Measurements from ENCODE around the gene TMEFF2. TPM values are rescaled to one million over a fixed set of nuclear protein-coding genes. Genes with fewer than 3 reads are reported as not detected.

The TMEFF2 gene
- total RNA-seq, 2 experiments from 2014 or later: not detected

- DNase-seq: no peak
- H3K9me3 Mint-ChIP-seq: no peaks in the 10 kb centered on the region
- CTCF ChIA-PET: interaction anchor here (1.2 to 3.9 kb wide), 2 partner anchors 593 to 605 kb away, joined by 4 to 101 read pairs; no protein-coding TSS in a partner anchor
- H3K4me1 Mint-ChIP-seq: peaks cover 15% of the 10 kb centered on the region
- H3K4me3 Mint-ChIP-seq: no peak overlapping the region
- POLR2A ChIA-PET: no interaction called here
- H3K27me3 Mint-ChIP-seq: peaks cover 7% of the 10 kb centered on the region
- no peaks in the 10 kb centered on the region for H3K36me3 Mint-ChIP-seq (ENCODE audit: low read depth)
- H3K27ac Mint-ChIP-seq: no peak overlapping the region
Observed at GRCh38 chr2:192159736-192160135, 35.0 kb downstream of the TMEFF2 start.

DNA sequence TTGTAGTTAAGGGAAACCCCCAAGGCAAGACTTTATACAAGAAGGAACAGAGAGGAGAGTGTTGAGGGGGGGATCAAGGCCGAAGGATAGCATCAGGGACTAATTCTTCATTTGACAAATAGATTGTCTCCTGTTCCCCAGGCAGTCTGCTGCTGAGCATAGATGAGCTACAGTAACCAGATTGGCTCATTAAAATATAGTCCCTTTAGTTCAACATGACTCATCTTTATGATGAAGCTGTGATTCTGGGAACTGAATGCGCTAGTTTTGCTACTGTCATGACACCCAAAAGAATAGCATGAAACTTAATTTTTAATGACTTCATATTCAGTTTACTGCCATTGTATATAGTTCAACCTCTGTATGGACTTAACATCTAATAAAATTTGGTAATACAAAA lies 35.5 kb downstream of the TMEFF2 start:
- no peaks in the 10 kb centered on the region for H3K36me3 Mint-ChIP-seq (ENCODE audit: low read depth)
- no peak overlapping the region for H3K4me3 Mint-ChIP-seq
- H3K27ac Mint-ChIP-seq: no peak overlapping the region
- POLR2A ChIA-PET: no interaction called here
- H3K27me3 Mint-ChIP-seq: peaks cover 7% of the 10 kb centered on the region
- CTCF ChIA-PET: interaction anchor here (1.2 kb wide), 1 partner anchor 592 kb away, joined by 4 read pairs; no protein-coding TSS in a partner anchor
- peaks cover 15% of the 10 kb centered on the region for H3K4me1 Mint-ChIP-seq
- H3K9me3 Mint-ChIP-seq: no peaks in the 10 kb centered on the region
- DNase-seq: no peak

DNA sequence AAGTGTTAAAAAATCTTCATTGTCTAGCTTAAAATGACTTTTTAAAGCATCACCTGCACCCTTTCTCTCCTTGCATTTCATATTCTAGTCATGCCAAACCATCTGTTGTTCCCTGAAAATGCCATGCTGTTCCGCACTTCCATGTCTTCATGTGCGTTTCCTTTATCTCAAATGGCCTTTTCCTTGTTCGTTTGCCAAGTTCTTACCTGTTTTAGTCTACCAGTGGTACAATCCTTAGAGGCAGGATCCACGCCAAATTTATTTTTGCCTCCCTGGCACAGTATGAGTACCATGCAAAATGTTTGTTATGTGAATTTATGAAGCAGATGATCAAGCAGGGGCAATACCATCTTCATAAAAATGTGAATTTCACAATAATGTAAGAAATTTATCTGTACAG lies 37.0 kb downstream of the TMEFF2 start:
- no peak for DNase-seq
- H3K9me3 Mint-ChIP-seq: no peaks in the 10 kb centered on the region
- peaks cover 15% of the 10 kb centered on the region for H3K4me1 Mint-ChIP-seq
- ChIA-PET CTCF (interaction anchor here (1.3 kb wide), 1 partner anchor 604 kb away, joined by 3 read pairs; no protein-coding TSS in a partner anchor), POLR2A (no interaction called here)
- H3K4me3 Mint-ChIP-seq: no peak overlapping the region
- H3K36me3 Mint-ChIP-seq (ENCODE audit: low read depth): no peaks in the 10 kb centered on the region
- peaks cover 8% of the 10 kb centered on the region for H3K27me3 Mint-ChIP-seq
- no peak overlapping the region for H3K27ac Mint-ChIP-seq

- H3K27ac Mint-ChIP-seq: no peak overlapping the region
- no peak overlapping the region for H3K4me3 Mint-ChIP-seq
- DNase-seq: no peak
- POLR2A ChIA-PET: no interaction called here
- no peaks in the 10 kb centered on the region for H3K9me3 Mint-ChIP-seq
- H3K4me1 Mint-ChIP-seq: peaks cover 1% of the 10 kb centered on the region
- CTCF ChIA-PET: interaction anchor here (1.5 kb wide), 1 partner anchor 15 kb away, joined by 3 read pairs; no protein-coding TSS in a partner anchor
- no peaks in the 10 kb centered on the region for H3K36me3 Mint-ChIP-seq (ENCODE audit: low read depth)
- peaks cover 8% of the 10 kb centered on the region for H3K27me3 Mint-ChIP-seq
Observed at GRCh38 chr2:192155511-192156118, 39.1 kb downstream of the TMEFF2 start.

DNA sequence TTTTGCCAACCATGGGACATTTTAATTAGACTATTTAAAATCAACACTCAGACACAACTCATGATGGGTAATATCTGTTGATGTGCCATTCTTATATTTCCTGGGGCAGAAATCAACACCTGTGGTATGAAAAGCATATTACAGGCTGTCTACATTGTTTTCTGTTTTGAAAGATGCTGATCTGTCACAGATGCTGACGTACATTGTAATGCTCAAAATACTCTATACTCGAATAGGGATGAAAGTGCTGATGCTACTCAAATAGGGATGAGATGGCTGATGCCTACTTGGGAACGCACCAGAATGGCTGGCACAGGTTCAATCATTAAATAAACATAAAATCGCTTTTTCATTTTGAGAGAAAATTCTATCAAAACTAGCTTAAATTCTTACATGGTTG lies 41.2 kb downstream of the TMEFF2 start:
- CTCF ChIA-PET: interaction anchor here (1.4 kb wide), 1 partner anchor 9 kb away, joined by 3 read pairs; no protein-coding TSS in a partner anchor
- Mint-ChIP-seq H3K4me1 (no peaks in the 10 kb centered on the region), H3K27me3 (peaks cover 8% of the 10 kb centered on the region), H3K27ac (no peak overlapping the region), H3K9me3 (no peaks in the 10 kb centered on the region), H3K36me3 (ENCODE audit: low read depth) (no peaks in the 10 kb centered on the region), H3K4me3 (no peak overlapping the region)
- DNase-seq: no peak
- POLR2A ChIA-PET: no interaction called here

GRCh38 chr2:192151853-192152252 lies 42.9 kb downstream of the TMEFF2 start:
- H3K27me3 Mint-ChIP-seq: peaks cover 7% of the 10 kb centered on the region
- ChIA-PET CTCF (no interaction called here), POLR2A (no interaction called here)
- H3K27ac Mint-ChIP-seq: no peak overlapping the region
- H3K4me1 Mint-ChIP-seq: no peaks in the 10 kb centered on the region
- DNase-seq: no peak
- H3K9me3 Mint-ChIP-seq: no peaks in the 10 kb centered on the region
- H3K4me3 Mint-ChIP-seq: no peak overlapping the region
- no peaks in the 10 kb centered on the region for H3K36me3 Mint-ChIP-seq (ENCODE audit: low read depth)

DNA sequence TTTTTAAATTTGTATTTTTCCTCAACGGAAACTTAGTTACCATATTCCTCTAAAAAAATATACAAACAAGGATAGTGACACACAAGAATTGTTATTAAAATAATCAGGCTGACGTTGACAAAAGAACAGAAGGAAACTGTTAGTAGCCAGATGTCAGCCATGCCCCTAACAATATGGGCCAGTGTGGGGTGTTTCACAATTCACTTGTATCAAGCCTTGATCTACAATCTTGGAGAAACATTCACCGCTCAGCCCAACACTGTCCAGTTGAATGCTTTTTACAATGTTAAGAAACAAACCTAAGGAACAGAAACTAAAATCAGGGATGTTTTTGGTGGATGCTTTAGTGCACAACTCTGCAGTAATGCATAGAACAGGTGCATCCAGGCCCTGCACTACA lies 44.6 kb downstream of the TMEFF2 start:
- H3K9me3 Mint-ChIP-seq: no peaks in the 10 kb centered on the region
- DNase-seq: no peak
- H3K27ac Mint-ChIP-seq: no peak overlapping the region
- CTCF ChIA-PET: no interaction called here
- no peak overlapping the region for H3K4me3 Mint-ChIP-seq
- no peaks in the 10 kb centered on the region for H3K4me1 Mint-ChIP-seq
- POLR2A ChIA-PET: no interaction called here
- no peaks in the 10 kb centered on the region for H3K36me3 Mint-ChIP-seq (ENCODE audit: low read depth)
- H3K27me3 Mint-ChIP-seq: peaks cover 7% of the 10 kb centered on the region

DNA sequence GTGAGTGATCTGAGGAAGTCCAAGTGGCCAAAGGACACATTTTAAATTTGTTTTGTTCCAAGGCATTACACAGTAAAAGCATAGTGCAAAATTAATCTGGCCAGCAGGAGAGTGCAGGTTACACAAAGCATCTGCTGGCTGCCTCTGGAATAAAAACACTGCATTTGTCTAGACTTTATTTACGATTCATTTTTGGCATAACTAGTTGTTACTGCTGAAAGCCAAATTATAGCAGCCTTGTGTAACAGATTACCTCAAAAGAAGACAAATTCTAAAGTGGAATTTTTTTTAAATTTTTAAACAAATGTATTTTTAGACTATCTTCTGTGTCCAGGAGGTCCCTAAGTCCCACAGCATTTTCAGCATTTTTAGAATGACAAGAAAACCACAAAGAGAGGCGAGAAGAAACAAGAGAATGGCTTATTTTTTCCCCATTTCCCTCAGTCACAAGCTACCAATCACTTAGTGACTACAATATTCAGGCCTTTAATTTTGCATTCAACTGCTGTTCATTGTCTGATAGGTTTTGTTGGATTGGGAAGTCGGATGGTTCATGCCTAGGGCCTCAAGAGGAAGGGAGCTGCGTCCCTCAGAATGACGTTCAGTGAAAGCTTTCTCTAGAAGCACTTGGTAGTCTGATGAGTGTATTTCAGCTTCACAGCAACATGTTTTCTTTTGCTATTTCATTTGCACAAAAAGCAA lies 46.0 kb downstream of the TMEFF2 start:
- Mint-ChIP-seq H3K36me3 (ENCODE audit: low read depth) (no peaks in the 10 kb centered on the region), H3K27ac (no peak overlapping the region), H3K4me1 (no peaks in the 10 kb centered on the region), H3K9me3 (no peaks in the 10 kb centered on the region), H3K4me3 (no peak overlapping the region), H3K27me3 (peaks cover 4% of the 10 kb centered on the region)
- CTCF ChIA-PET: interaction anchor here (1.3 kb wide), 1 partner anchor 14 kb away, joined by 3 read pairs; no protein-coding TSS in a partner anchor
- no peak for DNase-seq
- POLR2A ChIA-PET: no interaction called here

- CTCF ChIA-PET: interaction anchor here (1.3 kb wide), 1 partner anchor 14 kb away, joined by 3 read pairs; no protein-coding TSS in a partner anchor
- H3K36me3 Mint-ChIP-seq (ENCODE audit: low read depth): no peaks in the 10 kb centered on the region
- no peak for DNase-seq
- no peak overlapping the region for H3K27ac Mint-ChIP-seq
- no peaks in the 10 kb centered on the region for H3K9me3 Mint-ChIP-seq
- H3K4me1 Mint-ChIP-seq: no peaks in the 10 kb centered on the region
- H3K27me3 Mint-ChIP-seq: peaks cover 2% of the 10 kb centered on the region
- POLR2A ChIA-PET: no interaction called here
- no peak overlapping the region for H3K4me3 Mint-ChIP-seq
Observed at GRCh38 chr2:192148241-192148619, 46.5 kb downstream of the TMEFF2 start.

DNA sequence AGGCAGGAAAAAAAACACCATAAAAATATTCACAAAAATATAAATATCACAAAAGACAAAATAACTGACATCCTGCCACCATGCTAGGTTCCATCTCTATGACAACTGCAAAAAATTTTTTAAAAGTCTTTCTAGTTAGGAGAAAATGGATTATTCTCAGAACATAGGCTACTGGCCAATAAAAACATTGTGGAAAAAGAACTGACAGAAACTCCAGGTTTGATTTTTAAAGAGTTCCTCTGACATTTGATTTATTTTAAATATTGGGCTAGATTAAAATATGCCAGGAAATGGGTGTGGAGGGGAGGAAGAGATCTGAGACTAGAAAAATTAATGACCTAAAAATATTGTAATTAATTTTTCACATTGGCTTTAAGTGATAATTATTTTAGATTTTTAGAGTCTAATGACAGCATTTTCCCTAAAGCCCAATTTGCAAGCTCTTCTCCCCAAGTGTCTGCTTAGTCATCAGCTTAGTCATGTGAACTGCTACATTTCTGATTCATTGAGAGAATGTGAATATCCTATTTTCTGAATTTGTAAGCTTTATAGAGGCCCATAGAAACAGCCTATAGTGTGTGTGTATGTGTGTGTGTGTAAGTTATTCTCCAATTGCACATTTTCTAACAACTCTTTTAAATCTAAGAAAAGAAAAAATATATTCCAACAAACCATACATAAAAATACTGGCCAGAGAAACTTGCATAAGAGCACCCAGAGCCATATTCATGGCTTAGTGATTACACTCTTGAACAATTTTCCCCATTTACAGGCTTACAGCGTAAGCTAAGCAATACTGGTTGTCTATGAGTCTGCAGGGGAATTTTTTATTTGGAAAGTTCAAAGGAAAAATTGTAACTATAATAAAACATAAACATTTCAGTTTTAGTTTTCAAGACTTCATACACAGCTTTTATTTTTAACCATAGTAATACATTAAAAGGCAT lies 48.4 kb downstream of the TMEFF2 start:
- Mint-ChIP-seq H3K4me3 (no peak overlapping the region), H3K9me3 (no peaks in the 10 kb centered on the region), H3K27me3 (peaks cover 2% of the 10 kb centered on the region), H3K4me1 (no peaks in the 10 kb centered on the region), H3K36me3 (ENCODE audit: low read depth) (no peaks in the 10 kb centered on the region), H3K27ac (no peak overlapping the region)
- DNase-seq: no peak
- ChIA-PET CTCF (interaction anchor here (1.0 kb wide), 1 partner anchor 16 kb away, joined by 6 read pairs; no protein-coding TSS in a partner anchor), POLR2A (no interaction called here)

GRCh38 chr2:192145496-192145895 lies 49.2 kb downstream of the TMEFF2 start:
- ChIA-PET POLR2A (no interaction called here), CTCF (no interaction called here)
- H3K27me3 Mint-ChIP-seq: peaks cover 2% of the 10 kb centered on the region
- H3K4me3 Mint-ChIP-seq: no peak overlapping the region
- no peaks in the 10 kb centered on the region for H3K36me3 Mint-ChIP-seq (ENCODE audit: low read depth)
- no peaks in the 10 kb centered on the region for H3K9me3 Mint-ChIP-seq
- DNase-seq: no peak
- H3K4me1 Mint-ChIP-seq: no peaks in the 10 kb centered on the region
- H3K27ac Mint-ChIP-seq: no peak overlapping the region

- no peak for DNase-seq
- Mint-ChIP-seq H3K36me3 (ENCODE audit: low read depth) (no peaks in the 10 kb centered on the region), H3K27ac (no peak overlapping the region), H3K4me3 (no peak overlapping the region), H3K27me3 (peaks cover 5% of the 10 kb centered on the region), H3K9me3 (no peaks in the 10 kb centered on the region), H3K4me1 (no peaks in the 10 kb centered on the region)
- CTCF ChIA-PET: interaction anchor here (1.1 to 1.2 kb wide), 2 partner anchors 15 to 22 kb away, joined by 3 read pairs; no protein-coding TSS in a partner anchor
- POLR2A ChIA-PET: no interaction called here
Observed at GRCh38 chr2:192140236-192140839, 54.4 kb downstream of the TMEFF2 start.
